GM23338 (cell line): ENCODE results near the gene ETV6. TPM values are rescaled to one million over a fixed set of nuclear protein-coding genes. Genes with fewer than 3 reads are reported as not detected.

Source experiments
- ATAC-seq: fragments of 200-7000 bp; cut with Tn5 transposase; 3 replicates; pipeline ENCODE4 v1.9.1; 2020
- DNase-seq: peaks from one replicate; pipeline ENCODE4 v3.0.0-alpha.2; 2015; ENCODE audit warnings: low spot score
- H2AFZ ChIP-seq: fragments of 200-600 bp; sonication (generic); 2 replicates; pipeline ENCODE4 v1.8.0; 2016; ENCODE audit warnings: antibody characterized with exemption, mild to moderate bottlenecking, moderate library complexity
- H3F3A ChIP-seq: fragments of 200-600 bp; sonication (generic); replicated peaks from 2 replicates; pipeline ENCODE4 v1.8.0; 2017; ENCODE audit warnings: antibody characterized with exemption, mixed run types, low read depth
- H3K27ac ChIP-seq: fragments of 200-600 bp; sonication (generic); 2 replicates; pipeline ENCODE4 v1.6.1; 2016; ENCODE audit warnings: low read depth
- H3K27me3 ChIP-seq: fragments of 200-600 bp; sonication (generic); 2 replicates; pipeline ENCODE4 v1.8.0; 2016; ENCODE audit warnings: mild to moderate bottlenecking, mixed run types, moderate library complexity; ENCODE audit not compliant: insufficient read depth
- H3K36me3 ChIP-seq: fragments of 200-600 bp; sonication (generic); 2 replicates; pipeline ENCODE4 v1.8.0; 2016; ENCODE audit warnings: mild to moderate bottlenecking; ENCODE audit not compliant: insufficient read depth
- H3K4me1 ChIP-seq: fragments of 200-600 bp; sonication (generic); 2 replicates; pipeline ENCODE4 v1.8.0; 2016; ENCODE audit warnings: mild to moderate bottlenecking, moderate library complexity; ENCODE audit not compliant: insufficient read depth
- H3K4me2 ChIP-seq: fragments of 200-600 bp; sonication (generic); 2 replicates; pipeline ENCODE4 v1.7.1; 2017; ENCODE audit warnings: mixed run types
- H3K4me3 ChIP-seq: fragments of 200-600 bp; sonication (generic); 2 replicates; pipeline ENCODE4 v1.6.1; 2016; ENCODE audit warnings: mixed run types
- H3K79me2 ChIP-seq: fragments of 200-600 bp; sonication (generic); replicated peaks from 2 replicates; pipeline ENCODE4 v1.8.0; 2017; ENCODE audit warnings: mild to moderate bottlenecking; ENCODE audit not compliant: insufficient read depth
- H3K9me2 ChIP-seq: fragments of 200-600 bp; sonication (generic); 2 replicates; pipeline ENCODE4 v1.8.0; 2017; ENCODE audit not compliant: insufficient read depth
- H4K20me1 ChIP-seq: fragments of 200-600 bp; sonication (generic); replicated peaks from 2 replicates; pipeline ENCODE4 v1.8.0; 2017; ENCODE audit warnings: mild to moderate bottlenecking; ENCODE audit not compliant: insufficient read depth
- H3K27ac Mint-ChIP-seq: 2 replicates; pipeline ENCODE4 v1.8.0; 2020; ENCODE audit warnings: inconsistent platforms, mild to moderate bottlenecking, moderate library complexity, mixed read lengths
- H3K27me3 Mint-ChIP-seq: 3 replicates; pipeline ENCODE4 v1.8.0; 2022; ENCODE audit warnings: low read depth, mild to moderate bottlenecking, moderate library complexity, mixed read lengths, inconsistent platforms; ENCODE audit not compliant: insufficient read depth, poor library complexity
- H3K36me3 Mint-ChIP-seq: 3 replicates; pipeline ENCODE4 v1.8.0; 2021; ENCODE audit warnings: low read depth, mild to moderate bottlenecking, inconsistent platforms, moderate library complexity, mixed read lengths
- H3K4me1 Mint-ChIP-seq: 3 replicates; pipeline ENCODE4 v1.8.0; 2020; ENCODE audit warnings: mild to moderate bottlenecking, inconsistent platforms, mixed read lengths
- H3K4me3 Mint-ChIP-seq: 3 replicates; pipeline ENCODE4 v1.8.0; 2021; ENCODE audit warnings: moderate library complexity, mild to moderate bottlenecking, inconsistent platforms, mixed read lengths
- H3K9me3 Mint-ChIP-seq: 3 replicates; pipeline ENCODE4 v1.8.0; 2020; ENCODE audit warnings: moderate library complexity, mild to moderate bottlenecking, inconsistent platforms, mixed read lengths
- CTCF ChIP-seq, 2 experiments: fragments of 200-600 bp in 1 of 2; sonication (generic) in 1 of 2; conservative IDR thresholded peaks; 2 replicates each; pipeline versions ENCODE4 v1.5.1 to v1.6.1; 2016 to 2017; ENCODE audit warnings: antibody characterized with exemption in 2 of 2, low read depth in 2 of 2, mild to moderate bottlenecking in 2 of 2, moderate library complexity in 1 of 2
- ETS1 ChIP-seq: IDR thresholded peaks from 2 replicates; pipeline ENCODE4 v1.6.1; 2016; ENCODE audit warnings: antibody characterized with exemption
- EZH2phosphoT487 ChIP-seq: fragments of 200-600 bp; sonication (generic); IDR thresholded peaks from one replicate; pipeline ENCODE4 v1.8.1; 2018; ENCODE audit warnings: antibody characterized with exemption; ENCODE audit not compliant: unreplicated experiment
- JUNB ChIP-seq: IDR thresholded peaks from one replicate; pipeline ENCODE4 v1.6.1; 2016; ENCODE audit warnings: antibody characterized with exemption; ENCODE audit not compliant: unreplicated experiment
- NANOG ChIP-seq: IDR thresholded peaks from 2 replicates; pipeline ENCODE4 v1.6.1; 2016; ENCODE audit warnings: antibody characterized with exemption, borderline replicate concordance
- REST ChIP-seq: IDR thresholded peaks from one replicate; pipeline ENCODE4 v1.6.1; 2018; ENCODE audit warnings: antibody characterized with exemption; ENCODE audit not compliant: unreplicated experiment
- STAT1 ChIP-seq: IDR thresholded peaks from one replicate; pipeline ENCODE4 v1.6.1; 2016; ENCODE audit warnings: antibody characterized with exemption; ENCODE audit not compliant: unreplicated experiment
- ZNF114 ChIP-seq: fragments of 250-450 bp; sonication (Bioruptor Pico); IDR thresholded peaks from 2 replicates; pipeline ENCODE4 v1.5.0; 2020; ENCODE audit warnings: mild to moderate bottlenecking, moderate library complexity
- polyA plus RNA-seq: library from polyadenylated mRNA; unstranded; fragments of >200 nt; fragmentation: Nextera tagmentation; extraction: Ambion mirVana; gene quantifications from 2 replicates; pipeline ENCODE4 v1.2.1, GENCODE V29; 2016
- total RNA-seq: library from RNA; depleted of rRNA; stranded (reverse); fragments of >200 nt; shearing (Covaris generic); gene quantifications from 2 replicates; pipeline ENCODE4 v1.2.3, GENCODE V29; 2014

Gene ETV6
- total and polyA plus RNA-seq, 2 experiments from 2014 or later: 7.5 to 15.1 TPM

- TF ChIP-seq REST (no peak), JUNB (no peak), STAT1 (no peak), NANOG (no peak), ETS1 (no peak)
Observed at GRCh38 chr12:11862798-11863197, 213.3 kb downstream of the ETV6 start (continued).

GRCh38 chr12:11863478-11863906, 214.0 kb downstream of the ETV6 start:
- Histone ChIP-seq H3K27ac (no peak overlapping the region; the same call in 1 of the 2 replicates), H3K4me1 (peaks cover 18% of the 10 kb centered on the region), H2AFZ (no peak overlapping the region), H3K4me3 (no peak overlapping the region), H3K27me3 (no peaks in the 10 kb centered on the region), H3K4me2 (no peak overlapping the region), H3K9me2 (no peaks in the 10 kb centered on the region), H3K36me3 (no peaks in the 10 kb centered on the region), H3K79me2 (peaks cover 4% of the 10 kb centered on the region; the same call in 1 of the 2 replicates), H3F3A (no peaks in the 10 kb centered on the region), H4K20me1 (no peaks in the 10 kb centered on the region)
- peaks cover 48% of the 10 kb centered on the region for H3K36me3 Mint-ChIP-seq
- DNase-seq (no peak), ATAC-seq (no peak)
- H3K27ac Mint-ChIP-seq: peak overlapping the region; percentile 41; the same call in 1 of the 2 replicates
- H3K27me3 Mint-ChIP-seq: no peaks in the 10 kb centered on the region
- H3K4me3 Mint-ChIP-seq: no peak overlapping the region
- H3K9me3 Mint-ChIP-seq: peaks cover 12% of the 10 kb centered on the region
- TF ChIP-seq EZH2phosphoT487 (no peak), CTCF (conservative IDR thresholded peaks at IDR 0.05; ENCODE audit: low read depth in 2 of 2) (no peak), ZNF114 (CRISPR knock-in tag) (no peak)
- peaks cover 30% of the 10 kb centered on the region for H3K4me1 Mint-ChIP-seq
